ENCODE measurements around the gene CARD10.

DNA sequence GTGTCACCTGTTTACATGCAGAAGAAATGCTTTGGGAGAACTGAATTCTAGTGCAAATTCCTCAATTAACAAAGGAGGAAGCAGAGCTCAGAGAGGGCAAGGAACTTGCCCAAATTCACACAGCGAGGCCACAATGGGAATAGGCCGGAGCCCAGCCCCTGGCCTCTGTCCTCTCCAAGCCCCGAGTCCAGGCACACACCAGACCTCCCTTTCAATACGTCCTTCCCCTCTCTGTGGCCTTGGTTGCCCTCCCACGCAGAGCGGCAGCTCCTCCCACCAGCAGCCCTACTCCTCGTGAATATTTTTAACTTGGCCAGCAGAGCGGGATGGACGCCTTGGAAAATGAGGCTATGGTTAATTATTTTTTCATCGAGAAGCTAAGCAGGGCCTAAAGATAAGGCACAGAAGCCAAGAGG, 1.6 kb upstream of the CARD10 start:
- TF ChIP-seq, protein P1, sequence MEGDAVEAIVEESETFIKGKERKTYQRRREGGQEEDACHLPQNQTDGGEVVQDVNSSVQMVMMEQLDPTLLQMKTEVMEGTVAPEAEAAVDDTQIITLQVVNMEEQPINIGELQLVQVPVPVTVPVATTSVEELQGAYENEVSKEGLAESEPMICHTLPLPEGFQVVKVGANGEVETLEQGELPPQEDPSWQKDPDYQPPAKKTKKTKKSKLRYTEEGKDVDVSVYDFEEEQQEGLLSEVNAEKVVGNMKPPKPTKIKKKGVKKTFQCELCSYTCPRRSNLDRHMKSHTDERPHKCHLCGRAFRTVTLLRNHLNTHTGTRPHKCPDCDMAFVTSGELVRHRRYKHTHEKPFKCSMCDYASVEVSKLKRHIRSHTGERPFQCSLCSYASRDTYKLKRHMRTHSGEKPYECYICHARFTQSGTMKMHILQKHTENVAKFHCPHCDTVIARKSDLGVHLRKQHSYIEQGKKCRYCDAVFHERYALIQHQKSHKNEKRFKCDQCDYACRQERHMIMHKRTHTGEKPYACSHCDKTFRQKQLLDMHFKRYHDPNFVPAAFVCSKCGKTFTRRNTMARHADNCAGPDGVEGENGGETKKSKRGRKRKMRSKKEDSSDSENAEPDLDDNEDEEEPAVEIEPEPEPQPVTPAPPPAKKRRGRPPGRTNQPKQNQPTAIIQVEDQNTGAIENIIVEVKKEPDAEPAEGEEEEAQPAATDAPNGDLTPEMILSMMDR (IDR thresholded peaks at IDR 0.05), result no peak
- TF ChIP-seq EZH2 (IDR thresholded peaks at IDR 0.05), result no peak
- no peak for TF ChIP-seq EZH2phosphoT487 (IDR thresholded peaks at IDR 0.05)

Measured in neural progenitor cell (in vitro differentiated cells).